Middle frontal gyrus (tissue), 1 donor: ENCODE results near the gene LIN9.

Source experiments
- DNase-seq: peaks from one replicate; pipeline ENCODE4 v3.0.0-alpha.2; 2015; ENCODE audit warnings: low spot score; ENCODE audit errors: extremely low spot score

LIN9 gene

GRCh38 chr1:226322986-226323385, 14.0 kb upstream of the LIN9 start:
- no peak for DNase-seq

GRCh38 chr1:226320930-226321329, 12.0 kb upstream of the LIN9 start:
- DNase-seq, result no peak

- DNase-seq, result no peak
Observed at GRCh38 chr1:226318471-226318870, 9.5 kb upstream of the LIN9 start.

- no peak for DNase-seq
Observed at GRCh38 chr1:226314055-226314454, 5.1 kb upstream of the LIN9 start.

GRCh38 chr1:226312065-226312464, 3.1 kb upstream of the LIN9 start:
- no peak for DNase-seq

GRCh38 chr1:226311376-226311775, 2.4 kb upstream of the LIN9 start:
- DNase-seq, result no peak

GRCh38 chr1:226310637-226311195, 1.8 kb upstream of the LIN9 start:
- no peak for DNase-seq

GRCh38 chr1:226310245-226310540, 1.2 kb upstream of the LIN9 start:
- no peak for DNase-seq

- DNase-seq, result no peak
Observed at GRCh38 chr1:226309398-226310244, 657 bp upstream of the LIN9 start.

GRCh38 chr1:226308166-226308722, 720 bp downstream of the LIN9 start:
- DNase-seq, result no peak

- DNase-seq, result no peak
Observed at GRCh38 chr1:226306425-226306824, 2.5 kb downstream of the LIN9 start.

GRCh38 chr1:226305184-226305583, 3.8 kb downstream of the LIN9 start:
- DNase-seq, result no peak

- DNase-seq, result no peak
Observed at GRCh38 chr1:226304291-226304955, 4.5 kb downstream of the LIN9 start.

- DNase-seq, result no peak
Observed at GRCh38 chr1:226302731-226303130, 6.2 kb downstream of the LIN9 start.

GRCh38 chr1:226296911-226297310, 12.1 kb downstream of the LIN9 start:
- DNase-seq, result no peak

GRCh38 chr1:226293553-226293920, 15.4 kb downstream of the LIN9 start:
- no peak for DNase-seq

GRCh38 chr1:226292874-226293552, 16.0 kb downstream of the LIN9 start:
- no peak for DNase-seq

- no peak for DNase-seq
Observed at GRCh38 chr1:226287587-226287986, 21.4 kb downstream of the LIN9 start.

GRCh38 chr1:226281058-226281457, 27.9 kb downstream of the LIN9 start:
- DNase-seq, result no peak

GRCh38 chr1:226279498-226279897, 29.5 kb downstream of the LIN9 start:
- DNase-seq, result no peak

- no peak for DNase-seq
Observed at GRCh38 chr1:226277897-226278296, 31.1 kb downstream of the LIN9 start.

GRCh38 chr1:226276987-226277386, 32.0 kb downstream of the LIN9 start:
- no peak for DNase-seq
